GM18517 (cell line): Measurements from ENCODE around the gene ZNF677.
"Not testable (repeated sequence)": the region's sequence is repeated elsewhere in the genome, so short reads cannot be mapped to it uniquely, and the experiment has no call there.

Source experiments
- ATAC-seq: cut with Tn5 transposase; IDR thresholded peaks from one replicate; pipeline ENCODE4 v1.9.1; 2021; ENCODE audit warnings: mild to moderate bottlenecking, moderate library complexity; ENCODE audit not compliant: unreplicated experiment

ZNF677 gene

DNA sequence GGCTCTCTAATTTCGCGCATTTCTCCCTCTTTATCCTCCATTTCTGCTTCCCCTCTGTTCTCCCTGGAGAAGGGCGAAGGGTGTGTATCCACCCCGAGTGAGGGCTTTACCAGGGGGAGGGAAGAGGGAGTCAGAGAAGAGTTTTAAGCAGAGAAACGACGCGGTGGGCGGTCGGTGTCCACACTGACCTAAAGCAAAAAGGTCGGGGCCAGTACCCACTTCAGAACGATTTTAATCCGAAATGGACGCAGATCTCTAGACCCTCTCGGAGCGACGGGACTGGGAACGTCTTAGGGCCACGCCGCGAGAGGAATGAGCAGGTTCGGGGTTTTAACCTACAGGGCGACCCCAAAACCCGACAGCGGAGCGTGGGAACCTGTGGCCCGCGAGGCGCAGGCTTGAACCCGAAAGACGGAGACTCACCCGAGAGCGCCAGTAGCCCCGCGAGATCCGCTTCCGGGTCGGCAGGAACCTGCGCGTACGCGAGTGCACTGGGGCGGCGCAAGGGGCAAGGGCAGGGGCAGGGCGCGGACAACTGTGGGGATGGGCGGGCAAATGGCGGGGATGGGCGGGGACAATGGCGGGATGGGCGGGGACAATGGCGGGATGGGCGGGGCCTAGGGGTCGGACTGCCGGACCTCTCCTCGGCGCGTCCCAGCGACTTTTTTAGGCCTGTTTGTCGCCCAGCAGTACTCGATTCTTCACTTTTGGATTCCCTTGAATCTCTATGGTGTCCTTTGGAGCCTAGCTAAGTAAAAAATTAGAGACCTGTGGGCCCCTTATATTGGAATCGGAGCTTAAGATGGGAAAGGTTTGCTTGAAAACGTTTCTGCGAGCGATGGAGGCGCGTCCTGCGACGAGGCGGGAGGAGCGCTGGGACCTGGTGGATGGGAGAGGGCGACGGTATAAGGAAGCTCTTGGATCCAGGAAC is at the start of gene ZNF677:
ZNF677 (minus strand) TSS at position 463 of the 931 bp plus-strand sequence. CDS start 3,323 bp downstream, outside the sequence.
- ATAC-seq: no peak

- ATAC-seq: not testable (repeated sequence)
Observed at GRCh38 chr19:53301341-53301740, 46.7 kb upstream of the ZNF677 start.

GRCh38 chr19:53294786-53295441 is 40.2 kb upstream of the ZNF677 start:
- no peak for ATAC-seq

DNA sequence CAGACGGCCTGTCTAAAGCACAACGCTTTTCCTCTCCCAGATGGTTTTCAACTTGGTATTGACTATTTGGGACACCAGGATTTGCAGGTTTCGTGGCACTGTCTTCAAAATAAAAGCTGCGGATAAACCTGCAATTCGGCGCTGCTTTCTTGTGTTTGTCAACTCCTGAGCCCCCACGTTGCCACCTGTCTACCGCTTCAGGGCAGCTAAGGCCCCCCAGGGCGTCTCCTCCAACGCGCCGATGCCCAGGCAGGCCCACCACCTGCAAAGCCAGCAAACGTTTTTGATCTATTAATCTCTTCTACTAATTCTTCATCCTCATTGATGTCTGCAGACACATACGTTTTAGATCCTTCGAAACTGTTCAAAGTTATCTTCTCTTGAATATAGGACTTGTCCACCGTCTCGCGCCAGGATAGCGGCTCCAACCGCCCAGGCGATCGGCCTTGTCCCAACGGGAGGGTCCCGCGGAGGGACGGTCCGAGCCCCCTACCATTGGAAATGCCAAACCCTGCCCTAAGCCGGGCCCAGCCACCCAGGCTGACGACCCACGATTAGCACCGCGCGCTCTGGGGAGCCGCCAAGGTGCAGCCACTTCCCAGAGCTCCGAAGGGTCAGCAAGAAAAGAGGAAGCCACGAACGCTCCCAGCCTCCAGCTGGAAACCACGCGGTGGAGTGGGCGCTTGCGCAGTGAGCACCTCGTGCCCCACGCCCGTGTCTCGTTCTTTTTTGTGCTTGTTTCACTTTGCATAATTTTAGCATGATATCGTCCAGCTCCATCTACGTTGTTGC is 36.3 kb upstream of the ZNF677 start:
- no peak for ATAC-seq

DNA sequence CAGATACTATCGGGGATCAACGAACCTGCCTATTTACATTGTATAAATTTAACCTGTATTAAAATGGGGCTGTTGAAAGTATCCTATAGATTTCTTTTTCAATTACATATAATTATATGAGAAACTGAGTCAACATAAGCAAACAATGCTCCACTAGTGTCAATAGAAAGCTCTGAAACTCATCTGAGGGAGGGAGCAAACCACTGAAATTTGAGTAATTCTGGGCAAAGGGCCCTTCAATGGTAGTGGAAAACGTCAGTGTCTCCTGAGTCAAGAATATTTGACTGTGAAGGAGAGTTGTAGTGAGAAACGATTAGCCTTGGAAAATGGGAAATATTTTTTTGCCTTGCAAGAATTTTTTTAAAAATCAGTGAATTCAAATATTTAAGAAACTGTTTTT is 30.4 kb upstream of the ZNF677 start:
- ATAC-seq: no peak

DNA sequence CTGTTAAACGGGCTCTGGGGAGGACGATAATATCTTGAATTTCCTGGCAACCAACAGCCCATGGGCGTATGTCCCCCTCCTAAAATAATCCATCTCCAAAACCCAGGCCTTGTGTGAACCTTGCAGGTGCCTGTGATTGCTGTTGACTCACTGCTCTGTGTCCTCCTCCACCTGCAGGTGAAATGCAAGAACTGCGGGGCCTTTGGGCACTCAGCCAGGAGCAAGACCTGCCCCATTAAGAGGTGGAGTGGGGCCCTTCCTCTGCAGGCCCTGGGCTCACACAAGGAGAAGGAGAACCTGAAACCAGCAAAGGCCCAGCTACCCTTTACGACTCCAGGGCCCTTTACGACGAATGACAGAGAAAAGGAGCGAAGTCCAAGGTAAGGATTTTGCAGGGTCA is 27.3 kb upstream of the ZNF677 start:
- not testable (repeated sequence) for ATAC-seq

DNA sequence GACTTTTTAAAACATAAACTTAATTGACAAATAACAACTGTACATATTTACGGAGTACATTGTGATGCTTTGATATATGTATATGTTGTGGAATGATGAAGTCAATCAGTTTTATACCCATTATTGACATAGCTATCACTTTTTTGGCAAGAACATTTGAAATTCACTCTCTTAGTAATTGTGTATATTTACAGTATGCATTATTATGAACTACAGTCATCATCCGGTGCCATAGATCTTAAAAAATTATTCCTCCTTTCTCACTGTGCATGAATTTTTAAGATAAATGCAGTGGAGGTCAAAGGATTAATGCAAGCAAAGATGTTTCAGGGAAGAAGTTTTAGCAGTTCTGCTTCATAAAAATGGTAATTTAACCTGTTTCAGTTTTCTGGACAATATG is 20.8 kb upstream of the ZNF677 start:
- ATAC-seq: no peak

DNA sequence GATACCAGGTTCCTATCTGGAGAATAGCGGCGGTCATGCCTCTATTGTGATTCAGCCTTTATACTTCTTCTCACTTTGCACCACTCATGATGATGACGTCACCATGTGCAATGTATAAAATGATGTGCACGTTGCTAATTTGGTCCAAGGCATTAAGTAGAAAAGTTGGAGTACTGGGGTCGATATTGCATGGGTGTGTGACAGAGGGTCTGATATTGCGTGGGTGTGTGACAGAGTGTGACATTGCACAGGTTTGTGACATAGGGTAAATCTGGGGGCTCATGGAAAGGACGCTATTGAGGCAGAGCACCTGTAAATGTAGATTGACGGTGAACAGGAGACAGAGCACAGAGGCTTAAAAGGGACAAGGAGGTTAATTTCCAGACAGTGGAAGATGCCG is 17.4 kb upstream of the ZNF677 start:
- no peak for ATAC-seq

- not testable (repeated sequence) for ATAC-seq
Observed at GRCh38 chr19:53269861-53270260, 15.2 kb upstream of the ZNF677 start.

DNA sequence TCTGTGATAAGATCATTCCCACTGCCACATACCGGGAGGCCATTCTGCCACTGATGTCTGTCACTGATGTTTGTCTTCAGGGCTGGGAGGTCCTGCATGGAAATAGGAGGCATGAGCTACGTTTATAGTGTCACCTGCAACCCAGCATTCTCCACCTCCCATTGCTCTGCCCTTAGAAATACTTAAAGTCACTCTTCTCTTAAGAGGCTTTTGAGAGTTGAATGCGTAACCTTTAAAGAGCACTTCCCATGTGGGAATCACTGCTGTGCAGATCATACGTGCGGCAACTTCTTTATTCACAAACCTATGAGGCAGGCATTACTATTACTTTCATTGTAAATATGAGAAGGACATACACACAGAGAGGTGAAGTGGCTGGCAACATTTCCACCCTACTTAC is 12.9 kb upstream of the ZNF677 start, which contains the start of gene VN1R4:
VN1R4 (minus strand) TSS at position 101 of the 400 bp plus-strand sequence; CDS start at position 43, 58 bp downstream.
- not testable (repeated sequence) for ATAC-seq

- ATAC-seq: not testable (repeated sequence)
Observed at GRCh38 chr19:53257715-53258342, 3.2 kb upstream of the ZNF677 start, which contains the start of gene VN1R2. Gene VN1R2 (plus strand): TSS chr19:53258292. CDS start chr19:53258376, 84 bp downstream.

DNA sequence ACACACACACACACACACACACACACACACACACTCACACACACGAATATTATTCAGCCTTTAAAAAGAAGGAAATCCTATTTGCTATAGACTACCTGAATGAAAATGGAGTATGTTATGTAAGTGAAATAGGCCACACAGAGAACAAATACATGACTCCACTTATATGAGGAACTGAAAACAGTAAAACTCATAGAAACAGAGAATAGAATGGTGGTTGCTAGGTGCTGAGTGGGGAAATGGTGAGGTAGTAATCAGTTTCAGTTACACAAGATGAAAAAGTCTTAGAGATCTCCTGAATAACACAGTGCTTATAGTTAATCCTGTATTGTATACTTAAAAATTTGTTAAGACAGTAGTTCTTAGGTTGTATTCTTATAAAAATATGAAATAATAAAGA is 8.2 kb downstream of the ZNF677 start:
- no peak for ATAC-seq

DNA sequence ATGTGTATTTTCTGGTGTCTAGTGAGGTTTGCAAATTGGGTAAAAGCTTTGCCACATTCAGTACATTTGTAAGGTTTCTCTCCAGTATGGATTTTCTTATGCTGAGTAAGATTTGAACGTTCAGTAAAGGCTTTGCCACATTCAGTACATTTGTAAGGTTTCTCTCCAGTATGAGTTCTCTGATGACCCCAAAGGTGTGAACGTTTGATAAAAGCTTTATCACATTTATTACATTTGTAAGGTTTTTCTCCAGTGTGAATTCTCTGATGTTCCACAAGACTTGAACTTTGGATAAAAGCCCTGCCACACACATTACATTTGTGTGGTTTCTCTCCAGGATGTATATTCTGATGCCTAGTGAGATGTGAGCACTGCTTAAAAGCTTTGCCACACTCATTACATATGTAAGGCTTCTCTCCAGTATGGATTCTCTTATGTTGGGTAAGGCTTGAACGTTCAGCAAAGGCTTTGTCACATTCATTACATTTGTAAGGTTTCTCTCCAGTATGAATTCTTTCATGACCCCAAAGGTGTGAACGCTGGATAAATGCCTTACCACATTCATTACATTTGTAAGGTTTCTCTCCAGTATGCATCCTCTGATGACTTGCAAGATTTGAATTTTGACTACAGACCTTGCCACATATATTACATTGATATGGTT is 17.4 kb downstream of the ZNF677 start:
- ATAC-seq: no peak

DNA sequence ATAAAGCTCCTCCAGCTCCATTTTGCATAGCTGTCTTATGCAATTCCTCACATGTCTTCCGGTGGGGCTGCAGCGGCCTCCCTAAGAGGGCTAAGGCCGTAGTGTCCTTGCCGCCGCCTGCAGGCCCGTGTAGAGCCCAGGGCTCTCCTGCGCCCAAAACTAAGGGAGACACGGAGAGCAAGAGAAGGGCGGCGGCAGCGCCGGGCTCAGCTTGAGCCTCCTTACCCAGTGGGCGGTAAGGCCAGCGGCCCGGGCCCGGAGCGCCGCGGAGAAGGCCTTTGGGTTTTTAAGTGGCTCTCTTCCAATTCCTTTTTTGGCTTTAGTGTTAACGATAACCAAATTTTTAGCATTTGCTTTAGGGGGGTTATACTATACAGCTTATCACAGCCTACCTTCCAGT is 30.1 kb downstream of the ZNF677 start:
- ATAC-seq: no peak

- ATAC-seq: not testable (repeated sequence)
Observed at GRCh38 chr19:53222716-53223115, 32.0 kb downstream of the ZNF677 start.

GRCh38 chr19:53212703-53213320 is 41.9 kb downstream of the ZNF677 start:
- ATAC-seq: no peak

DNA sequence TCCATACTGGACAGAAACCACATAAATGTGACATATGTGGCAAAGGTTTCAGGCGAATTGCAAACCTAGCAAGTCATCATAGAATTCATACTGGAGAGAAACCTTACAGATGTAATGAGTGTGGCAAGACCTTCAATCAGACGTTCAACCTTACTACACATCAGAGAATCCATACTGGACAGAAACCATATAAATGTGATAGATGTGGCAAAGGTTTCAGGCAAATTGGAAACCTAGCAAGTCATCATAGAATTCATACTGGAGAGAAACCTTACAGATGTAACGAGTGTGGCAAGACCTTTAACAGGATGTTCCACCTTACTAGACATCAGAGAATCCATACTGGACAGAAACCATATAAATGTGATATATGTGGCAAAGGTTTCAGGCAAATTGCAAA is 43.1 kb downstream of the ZNF677 start:
- not testable (repeated sequence) for ATAC-seq

DNA sequence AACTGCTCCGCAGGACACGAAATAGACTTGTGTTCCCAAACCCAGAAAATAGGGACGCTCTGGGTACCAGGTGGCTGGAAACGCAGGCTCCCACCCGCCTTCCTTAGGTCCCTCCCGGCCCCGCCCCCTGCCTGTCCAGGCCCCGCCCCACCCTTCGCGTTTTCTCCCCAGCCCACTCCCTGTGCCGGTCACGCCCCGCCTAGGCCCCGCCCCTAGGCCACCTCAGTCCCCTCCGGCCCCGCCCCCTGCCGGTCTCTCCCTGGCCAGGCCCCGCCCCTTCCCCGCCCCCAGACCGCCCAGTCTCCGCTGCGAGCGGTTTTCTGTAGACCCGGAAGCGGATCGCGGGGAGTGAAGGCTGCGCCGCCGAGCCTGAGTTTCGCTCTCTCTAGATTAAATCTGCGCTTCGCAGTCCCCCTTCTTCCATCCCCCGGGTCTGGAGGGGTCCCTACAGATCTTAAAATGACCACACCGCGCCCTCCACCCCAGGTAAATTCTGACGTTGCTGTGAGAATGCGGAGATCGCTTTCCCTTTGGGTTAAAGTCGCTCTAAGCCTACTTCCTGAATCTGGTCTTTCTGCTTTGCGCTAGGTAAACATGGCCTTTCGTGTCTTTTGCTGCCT is 57.8 kb downstream of the ZNF677 start:
- ATAC-seq: no peak

DNA sequence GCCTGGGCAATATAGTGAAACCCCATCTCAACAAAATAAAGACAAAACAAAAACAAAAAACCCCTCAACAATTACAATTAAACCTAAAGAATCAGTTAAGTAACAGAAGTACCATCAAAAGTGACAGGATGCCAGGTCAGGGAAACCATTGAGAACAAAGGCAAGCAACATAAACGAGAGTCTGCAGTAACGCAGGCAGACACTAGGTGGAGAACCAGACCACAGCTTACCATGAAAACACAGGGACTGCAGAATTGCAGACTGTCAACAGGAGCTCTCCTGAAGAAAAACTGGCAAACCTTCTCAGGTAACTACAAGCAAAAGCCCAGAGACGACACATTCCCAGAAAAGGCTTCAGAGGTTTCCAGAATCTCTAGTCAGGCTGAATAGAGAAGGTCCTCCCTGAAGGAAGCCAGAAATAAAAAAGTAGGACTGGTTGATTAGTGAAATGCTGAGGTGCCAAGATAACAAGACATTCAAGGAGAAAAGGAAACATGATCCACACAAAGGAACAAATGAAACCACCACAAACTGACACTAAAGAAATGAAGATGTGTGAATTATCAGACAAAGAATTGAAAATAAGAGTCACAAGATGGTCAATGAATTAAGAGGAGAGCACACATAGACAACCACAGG is 59.3 kb downstream of the ZNF677 start:
- no peak for ATAC-seq
